GM21737 (cell line): ENCODE data around the gene FOXC1.

ENCODE experiments used
- ATAC-seq: cut with Tn5 transposase; IDR thresholded peaks from one replicate; pipeline ENCODE4 v1.9.1; 2021; ENCODE audit warnings: mild to moderate bottlenecking, moderate library complexity; ENCODE audit not compliant: unreplicated experiment

The FOXC1 gene

GRCh38 chr6:1622851-1623768, 13.4 kb downstream of the FOXC1 start:
- ATAC-seq: no peak

- no peak for ATAC-seq
Measured at GRCh38 chr6:1623769-1624057, 14.0 kb downstream of the FOXC1 start.

GRCh38 chr6:1624058-1624850, 14.5 kb downstream of the FOXC1 start:
- no peak for ATAC-seq

GRCh38 chr6:1624851-1625781, 15.4 kb downstream of the FOXC1 start:
- ATAC-seq: no peak

- ATAC-seq: no peak
Measured at GRCh38 chr6:1625794-1626435, 16.2 kb downstream of the FOXC1 start.

GRCh38 chr6:1626481-1626880, 16.8 kb downstream of the FOXC1 start:
- ATAC-seq: no peak

GRCh38 chr6:1627827-1628560, 18.3 kb downstream of the FOXC1 start:
- ATAC-seq: no peak

GRCh38 chr6:1629316-1629715, 19.6 kb downstream of the FOXC1 start:
- no peak for ATAC-seq

GRCh38 chr6:1630212-1630770, 20.6 kb downstream of the FOXC1 start:
- no peak for ATAC-seq

- no peak for ATAC-seq
Measured at GRCh38 chr6:1630771-1631217, 21.1 kb downstream of the FOXC1 start.

GRCh38 chr6:1631251-1631650, 21.5 kb downstream of the FOXC1 start:
- no peak for ATAC-seq

- ATAC-seq: no peak
Measured at GRCh38 chr6:1633366-1634021, 23.8 kb downstream of the FOXC1 start.

- ATAC-seq: no peak
Measured at GRCh38 chr6:1634081-1634480, 24.4 kb downstream of the FOXC1 start.

- ATAC-seq: no peak
Measured at GRCh38 chr6:1635305-1636010, 25.7 kb downstream of the FOXC1 start.

- no peak for ATAC-seq
Measured at GRCh38 chr6:1636272-1636825, 26.6 kb downstream of the FOXC1 start.

- ATAC-seq: no peak
Measured at GRCh38 chr6:1636971-1637871, 27.5 kb downstream of the FOXC1 start.

- ATAC-seq: no peak
Measured at GRCh38 chr6:1639430-1639829, 29.7 kb downstream of the FOXC1 start.
